CD4-positive, alpha-beta T cell (primary cell): ENCODE measurements around the gene CFAP57. TPM values are rescaled to one million over a fixed set of nuclear protein-coding genes. Genes with fewer than 3 reads are reported as not detected.

Experiments
- ATAC-seq: fragments of 200-7000 bp; cut with Tn5 transposase; one replicate; pipeline ENCODE4 v1.10.0; 2022; ENCODE audit warnings: mild to moderate bottlenecking; ENCODE audit not compliant: poor library complexity
- CTCF ChIA-PET: fragments of 350-600 bp; sonication (Branson Sonifier 250); formaldehyde crosslinking; loops from one replicate; lab custom pipeline; 2021; ENCODE audit warnings: antibody characterized with exemption, inconsistent platforms; lab: Charles Lee
- POLR2A ChIA-PET: fragments of 350-600 bp; sonication (Branson Sonifier 250); formaldehyde crosslinking; loops from one replicate; lab custom pipeline; 2021; ENCODE audit warnings: antibody characterized with exemption, inconsistent platforms; lab: Charles Lee
- DNase-seq, 14 experiments: peaks; one replicate each; pipeline ENCODE4 v3.0.0-alpha.2; 2013 to 2020; ENCODE audit warnings: mixed read lengths in 2 of 14
- H3K27ac ChIP-seq, 2 donors: one replicate each; pipeline versions ENCODE4 v1.5.1 to v1.7.0; 2013; ENCODE audit warnings: low read length in 2 of 2, low read depth in 1 of 2, mild to moderate bottlenecking in 1 of 2
- H3K27me3 ChIP-seq, 2 experiments: 1 replicate in 1 of 2; 2 replicates in 1 of 2; pipeline versions ENCODE4 v1.6.1 to v1.7.0; 2013; ENCODE audit warnings: low read length in 2 of 2, control low read depth in 1 of 2, mild to moderate bottlenecking in 1 of 2, moderate library complexity in 1 of 2; ENCODE audit not compliant: insufficient read depth in 2 of 2, control insufficient read depth in 1 of 2
- H3K36me3 ChIP-seq: one replicate; pipeline ENCODE4 v1.6.1; 2013; ENCODE audit warnings: low read length, control low read depth; ENCODE audit not compliant: insufficient read depth
- H3K4me1 ChIP-seq: one replicate; pipeline ENCODE4 v1.6.1; 2013; ENCODE audit warnings: low read length, control low read depth; ENCODE audit not compliant: insufficient read depth
- H3K4me3 ChIP-seq: one replicate; pipeline ENCODE4 v1.5.1; 2013; ENCODE audit warnings: mild to moderate bottlenecking, low read length, moderate library complexity
- H3K9me3 ChIP-seq, 2 experiments: 1 replicate in 1 of 2; 2 replicates in 1 of 2; pipeline versions ENCODE4 v1.6.1 to v1.7.0; 2013; ENCODE audit warnings: low read length in 2 of 2, mild to moderate bottlenecking in 2 of 2, control low read depth in 1 of 2, moderate library complexity in 1 of 2; ENCODE audit not compliant: control insufficient read depth in 1 of 2, insufficient read depth in 1 of 2
- H3K27ac Mint-ChIP-seq: one replicate; pipeline ENCODE4 v1.8.0; 2020; ENCODE audit warnings: mixed read lengths
- H3K27me3 Mint-ChIP-seq: one replicate; pipeline ENCODE4 v1.8.0; 2021; ENCODE audit warnings: mixed read lengths
- H3K36me3 Mint-ChIP-seq: one replicate; pipeline ENCODE4 v1.8.0; 2021; ENCODE audit warnings: low read depth, mixed read lengths
- H3K4me1 Mint-ChIP-seq: one replicate; pipeline ENCODE4 v1.8.0; 2021; ENCODE audit warnings: low read depth, mixed read lengths
- H3K4me3 Mint-ChIP-seq: one replicate; pipeline ENCODE4 v1.8.0; 2020; ENCODE audit warnings: mild to moderate bottlenecking, mixed read lengths
- H3K9me3 Mint-ChIP-seq: one replicate; pipeline ENCODE4 v1.8.0; 2020; ENCODE audit warnings: mixed read lengths
- CTCF ChIP-seq: fragments of 200-600 bp; IDR thresholded peaks from one replicate; pipeline ENCODE4 v1.8.0; 2022; ENCODE audit warnings: antibody characterized with exemption, mild to moderate bottlenecking
- intact Hi-C, 2 experiments: fragments of 100-400 bp; cut with DNase I in 1 of 2; cut with micrococcal nuclease in 1 of 2; formaldehyde crosslinking; loops; one replicate each; pipeline versions ENCODE4 v1.15.1 to v1.9.0; 2023 to 2025; cut with DNase I, micrococcal nuclease
- total RNA-seq, 174 experiments: library from RNA in 2 of 174; stranded (reverse) in 2 of 174; gene quantifications; one replicate each; pipeline ENCODE4 v1.2.3 and lab custom pipeline; 2021 to 2026

Gene CFAP57
- total RNA-seq, 2 experiments from 2014 or later = not detected

DNA sequence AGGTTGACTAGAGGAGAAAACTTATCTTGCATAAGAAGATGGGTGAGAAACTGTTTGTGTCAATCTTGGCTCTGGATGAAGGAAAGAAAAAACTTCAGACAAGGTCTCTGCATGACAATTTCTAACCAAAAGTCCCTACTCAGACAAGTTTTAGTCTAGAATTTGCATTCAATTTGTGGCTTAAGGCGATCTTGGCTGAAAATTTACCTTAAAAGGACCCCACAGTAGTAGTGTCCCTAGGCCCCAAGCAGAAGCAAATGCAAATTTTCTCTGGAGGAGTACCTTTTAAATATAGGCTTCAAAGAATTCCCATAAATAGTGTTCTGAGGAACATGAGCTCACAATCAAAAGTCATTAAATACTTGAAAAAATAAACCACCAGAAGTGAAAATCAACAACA lies 80.1 kb downstream of the CFAP57 start:
- Mint-ChIP-seq H3K4me1 (no peaks in the 10 kb centered on the region), H3K4me3 (no peak overlapping the region), H3K27ac (no peak overlapping the region), H3K36me3 (no peaks in the 10 kb centered on the region), H3K9me3 (no peaks in the 10 kb centered on the region), H3K27me3 (peaks cover 12% of the 10 kb centered on the region)
- Histone ChIP-seq H3K27ac (no peak overlapping the region), H3K9me3 (no peaks in the 10 kb centered on the region), H3K36me3 (no peaks in the 10 kb centered on the region), H3K4me3 (no peak overlapping the region), H3K4me1 (no peaks in the 10 kb centered on the region), H3K27me3 (peaks cover 0 to 2% of the 10 kb centered on the region in 2 experiments)
- intact Hi-C loops = no loop called here
- POLR2A ChIA-PET = interaction anchor here (1.5 kb wide), 1 partner anchor 105 kb away, joined by 3 read pairs; no protein-coding TSS in a partner anchor
- TF ChIP-seq CTCF = no peak
- no peak for DNase-seq
- CTCF ChIA-PET = interaction anchor here (0.8 to 1.3 kb wide), 2 partner anchors 8 to 25 kb away, joined by 3 read pairs; no protein-coding TSS in a partner anchor
- ATAC-seq = no peak

DNA sequence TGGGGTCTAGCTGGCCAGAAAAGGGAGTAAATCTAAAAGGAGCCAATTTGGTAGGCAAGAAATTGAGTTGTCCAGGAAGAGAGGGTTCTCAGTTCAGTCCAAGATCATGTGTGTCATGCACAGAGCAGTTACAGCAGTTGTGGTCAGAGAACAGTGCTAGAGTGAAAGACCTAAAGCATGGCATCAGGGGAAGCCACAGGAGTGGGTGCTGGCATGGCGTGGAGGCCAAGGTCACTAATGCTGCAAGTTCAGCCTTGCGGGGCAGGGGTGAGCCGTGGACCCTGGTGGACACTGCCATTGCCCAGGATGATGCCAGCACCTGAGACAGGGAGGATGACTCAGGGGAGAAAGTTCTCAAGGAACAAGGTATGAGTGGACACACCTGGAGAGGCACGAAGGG lies 81.0 kb downstream of the CFAP57 start:
- no peak for DNase-seq
- CTCF ChIA-PET = interaction anchor here (0.8 to 1.3 kb wide), 2 partner anchors 9 to 26 kb away, joined by 3 read pairs; no protein-coding TSS in a partner anchor
- Histone ChIP-seq H3K27ac (no peak overlapping the region), H3K9me3 (no peaks in the 10 kb centered on the region), H3K4me3 (no peak overlapping the region), H3K4me1 (no peaks in the 10 kb centered on the region), H3K27me3 (peaks cover 0 to 2% of the 10 kb centered on the region in 2 experiments), H3K36me3 (no peaks in the 10 kb centered on the region)
- POLR2A ChIA-PET = interaction anchor here (1.5 kb wide), 1 partner anchor 105 kb away, joined by 3 read pairs; no protein-coding TSS in a partner anchor
- H3K36me3 Mint-ChIP-seq = no peaks in the 10 kb centered on the region
- H3K27me3 Mint-ChIP-seq = peaks cover 12% of the 10 kb centered on the region
- H3K9me3 Mint-ChIP-seq = no peaks in the 10 kb centered on the region
- intact Hi-C loops = no loop called here
- no peak overlapping the region for H3K4me3 Mint-ChIP-seq
- no peak for TF ChIP-seq CTCF
- H3K27ac Mint-ChIP-seq = no peak overlapping the region
- H3K4me1 Mint-ChIP-seq = no peaks in the 10 kb centered on the region
- no peak for ATAC-seq

GRCh38 chr1:43253876-43254275 lies 81.7 kb downstream of the CFAP57 start:
- Mint-ChIP-seq H3K27ac (no peak overlapping the region), H3K4me1 (no peaks in the 10 kb centered on the region), H3K9me3 (no peaks in the 10 kb centered on the region), H3K4me3 (no peak overlapping the region), H3K36me3 (no peaks in the 10 kb centered on the region), H3K27me3 (peaks cover 12% of the 10 kb centered on the region)
- H3K27ac ChIP-seq = no peak overlapping the region
- no peaks in the 10 kb centered on the region for H3K36me3 ChIP-seq
- DNase-seq (no peak), ATAC-seq (no peak)
- no peaks in the 10 kb centered on the region for H3K4me1 ChIP-seq
- no peak for TF ChIP-seq CTCF
- ChIA-PET CTCF (interaction anchor here (0.7 kb wide), 1 partner anchor 27 kb away, joined by 3 read pairs; no protein-coding TSS in a partner anchor), POLR2A (no interaction called here)
- no peak overlapping the region for H3K4me3 ChIP-seq
- no peaks in the 10 kb centered on the region for H3K9me3 ChIP-seq
- peaks cover 0 to 2% of the 10 kb centered on the region in 2 experiments for H3K27me3 ChIP-seq
- intact Hi-C loops = no loop called here
